Measurements from ENCODE around the gene FAM135A.

The FAM135A gene

DNA sequence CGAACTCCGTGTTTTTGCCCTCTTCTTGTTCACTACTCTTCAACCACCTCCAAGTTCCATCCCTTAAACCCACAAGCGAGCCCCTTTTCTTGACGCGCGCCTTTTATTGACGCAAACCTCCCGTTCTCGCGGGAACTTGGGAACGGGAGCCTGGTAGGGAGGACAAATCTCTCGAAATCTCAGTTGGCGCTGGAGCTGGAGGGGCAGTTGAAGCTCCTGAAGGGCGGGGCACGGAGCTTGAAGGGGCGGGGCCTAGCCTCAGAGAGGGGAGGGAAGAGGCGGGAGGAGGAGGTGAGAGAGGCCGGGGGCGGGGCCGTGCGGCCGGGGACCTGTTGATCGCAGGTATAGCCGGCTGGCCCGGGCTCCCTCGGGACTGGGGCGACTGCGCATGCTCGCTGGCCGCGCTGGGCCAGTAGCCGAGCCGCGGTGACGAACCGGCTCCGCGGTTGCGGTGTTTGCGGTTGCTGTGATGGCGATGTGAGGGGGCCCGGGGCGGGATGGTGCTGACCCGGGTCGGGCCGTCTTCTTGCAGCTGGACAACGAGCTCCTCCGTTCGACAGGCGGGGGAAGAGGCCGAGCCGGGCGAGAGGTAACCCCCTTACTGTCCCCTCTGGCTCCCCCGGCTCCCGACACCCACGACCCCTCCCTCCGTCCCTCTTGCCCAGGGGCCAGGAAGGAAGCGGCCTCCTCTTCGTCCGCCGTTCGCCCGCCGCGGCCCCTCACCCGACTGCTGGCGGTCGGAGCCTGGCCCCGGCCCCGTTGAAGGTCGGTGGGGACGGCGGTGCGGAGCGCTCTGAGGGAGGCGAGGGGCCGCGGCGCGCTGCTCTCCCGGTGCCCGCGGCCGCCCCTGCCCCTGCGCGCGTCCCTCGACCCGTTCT, at the start of gene FAM135A:
TSS of gene FAM135A (plus strand) at position 395 of the 878 bp plus-strand sequence. CDS start 14,835 bp downstream, outside the sequence.
- Histone ChIP-seq H3K9me3 (ENCODE audit: insufficient read depth, low read length) (no peaks in the 10 kb centered on the region), H3K36me3 (ENCODE audit: insufficient read depth, insufficient read length, low read length) (no peaks in the 10 kb centered on the region), H3K27me3 (ENCODE audit: insufficient read depth, insufficient read length) (no peaks in the 10 kb centered on the region), H3K4me1 (ENCODE audit: insufficient read depth, insufficient read length) (no peaks in the 10 kb centered on the region), H3K4me3 (ENCODE audit: insufficient read length, low read depth) (peak within 1 kb of the TSS; percentile 88), H3K9ac (ENCODE audit: insufficient read length, low read depth) (peak within 1 kb of the TSS; percentile 91)
- TF ChIP-seq YY1 (IDR thresholded peaks at IDR 0.05; ENCODE audit: insufficient read depth, insufficient read length) (no peak), SUZ12 (IDR thresholded peaks at IDR 0.05; ENCODE audit: extremely low read depth, insufficient read depth, insufficient read length) (no peak), ZNF274 (IDR thresholded peaks at IDR 0.05; ENCODE audit: low read depth, low read length) (no peak)
- DNase-seq (ENCODE audit: low read depth, low spot score): peak; percentile 96

DNA sequence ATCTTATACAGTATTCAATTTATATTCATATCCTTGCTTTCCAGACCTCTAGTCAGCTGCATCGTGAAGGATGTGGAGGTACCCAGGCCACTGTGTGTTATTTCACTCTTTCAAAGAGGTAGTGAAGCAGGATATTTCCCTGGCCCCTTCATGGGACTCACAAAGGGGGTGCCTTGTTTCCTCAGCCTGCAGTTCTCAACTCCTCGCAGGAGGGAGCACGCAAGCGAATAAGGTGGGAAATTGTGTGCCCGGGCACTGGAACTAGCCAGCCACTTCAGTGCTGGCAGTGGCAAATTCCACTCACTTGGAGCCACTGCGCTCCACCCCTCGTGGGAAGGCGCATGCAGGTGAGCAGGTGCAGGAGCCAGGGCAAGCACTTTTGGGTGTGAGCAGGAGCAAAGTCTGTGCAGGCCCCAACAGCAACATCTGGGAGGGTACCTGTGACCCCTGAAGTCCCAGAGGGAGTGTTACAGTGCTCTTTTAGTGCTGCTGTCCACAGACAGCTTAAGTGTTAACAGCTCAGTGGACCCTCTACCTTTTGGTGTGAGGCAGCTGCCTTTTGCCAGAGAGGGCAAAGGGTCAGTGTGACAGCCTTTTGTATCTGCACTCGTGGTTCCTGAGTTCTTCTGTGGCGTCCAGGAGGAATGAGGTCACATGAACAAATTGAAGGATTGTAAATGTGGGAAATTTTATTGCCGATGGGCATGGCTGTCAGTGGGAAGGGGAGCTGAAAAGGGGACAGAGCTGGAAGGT, 49.4 kb upstream of the FAM135A start:
- DNase-seq (ENCODE audit: low read depth, low spot score): no peak
- H3K9ac ChIP-seq (ENCODE audit: insufficient read length, low read depth): no peak overlapping the region
- H3K4me3 ChIP-seq (ENCODE audit: insufficient read length, low read depth): no peak overlapping the region
- H3K9me3 ChIP-seq (ENCODE audit: insufficient read depth, low read length): no peaks in the 10 kb centered on the region
- H3K36me3 ChIP-seq (ENCODE audit: insufficient read depth, insufficient read length, low read length): no peaks in the 10 kb centered on the region
- TF ChIP-seq YY1 (IDR thresholded peaks at IDR 0.05; ENCODE audit: insufficient read depth, insufficient read length) (no peak), SUZ12 (IDR thresholded peaks at IDR 0.05; ENCODE audit: extremely low read depth, insufficient read depth, insufficient read length) (no peak), ZNF274 (IDR thresholded peaks at IDR 0.05; ENCODE audit: low read depth, low read length) (no peak)
- no peaks in the 10 kb centered on the region for H3K27me3 ChIP-seq (ENCODE audit: insufficient read depth, insufficient read length)
- no peaks in the 10 kb centered on the region for H3K4me1 ChIP-seq (ENCODE audit: insufficient read depth, insufficient read length)

DNA sequence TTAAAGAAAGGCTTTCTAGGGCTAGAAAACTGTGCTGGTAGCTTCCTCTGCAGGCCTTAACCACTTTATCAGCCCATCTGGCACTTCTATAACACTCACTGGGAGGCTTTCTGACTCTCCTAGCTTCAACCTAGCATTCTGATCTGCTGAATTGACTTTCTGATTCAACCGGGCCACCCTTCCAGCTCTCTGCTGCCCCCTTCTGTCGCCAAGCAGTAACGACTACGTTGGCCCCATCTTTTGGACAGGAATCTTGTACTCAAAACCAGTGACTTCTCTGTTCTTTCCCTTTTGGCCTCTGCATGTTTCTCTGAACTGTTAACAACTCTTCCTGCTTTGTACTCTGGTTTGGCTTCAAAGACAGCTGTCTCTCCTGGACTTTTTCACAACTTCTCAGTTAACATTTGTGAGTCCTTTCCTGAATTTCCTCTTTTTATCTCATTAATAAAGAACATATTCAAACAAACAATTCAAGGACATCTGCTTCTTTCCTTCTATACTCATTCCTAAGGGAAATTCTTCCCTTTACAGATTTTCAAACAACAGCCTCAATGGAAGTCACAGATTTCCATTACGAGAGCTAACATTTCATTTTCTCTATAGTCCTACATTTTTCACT, 43.9 kb upstream of the FAM135A start:
- H3K4me3 ChIP-seq (ENCODE audit: insufficient read length, low read depth): no peak overlapping the region
- no peak overlapping the region for H3K9ac ChIP-seq (ENCODE audit: insufficient read length, low read depth)
- no peaks in the 10 kb centered on the region for H3K27me3 ChIP-seq (ENCODE audit: insufficient read depth, insufficient read length)
- no peaks in the 10 kb centered on the region for H3K9me3 ChIP-seq (ENCODE audit: insufficient read depth, low read length)
- H3K36me3 ChIP-seq (ENCODE audit: insufficient read depth, insufficient read length, low read length): no peaks in the 10 kb centered on the region
- TF ChIP-seq SUZ12 (IDR thresholded peaks at IDR 0.05; ENCODE audit: extremely low read depth, insufficient read depth, insufficient read length): no peak
- TF ChIP-seq YY1 (IDR thresholded peaks at IDR 0.05; ENCODE audit: insufficient read depth, insufficient read length): no peak
- TF ChIP-seq ZNF274 (IDR thresholded peaks at IDR 0.05; ENCODE audit: low read depth, low read length): no peak
- H3K4me1 ChIP-seq (ENCODE audit: insufficient read depth, insufficient read length): no peaks in the 10 kb centered on the region
- peak; percentile 48 for DNase-seq (ENCODE audit: low read depth, low spot score)

DNA sequence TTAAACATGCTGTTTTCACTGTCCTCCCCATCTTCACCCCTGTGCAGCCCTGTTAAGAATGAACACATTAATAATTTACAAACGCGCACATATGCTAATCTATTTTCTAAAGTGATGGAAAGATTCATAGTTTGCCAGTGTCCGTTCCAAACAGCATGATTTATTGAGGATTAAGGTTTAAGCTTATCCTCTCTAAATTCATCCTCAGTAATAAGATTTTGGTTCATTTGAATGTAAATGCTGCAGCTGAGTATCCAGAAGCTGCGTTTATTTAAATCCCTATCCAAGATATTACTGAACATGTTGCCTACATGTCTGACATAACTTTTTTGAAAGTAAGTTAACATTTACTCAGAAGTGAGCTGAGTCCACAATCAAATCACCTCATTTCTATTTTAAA, 42.8 kb upstream of the FAM135A start:
- H3K9me3 ChIP-seq (ENCODE audit: insufficient read depth, low read length): no peaks in the 10 kb centered on the region
- H3K4me1 ChIP-seq (ENCODE audit: insufficient read depth, insufficient read length): no peaks in the 10 kb centered on the region
- H3K9ac ChIP-seq (ENCODE audit: insufficient read length, low read depth): no peak overlapping the region
- H3K27me3 ChIP-seq (ENCODE audit: insufficient read depth, insufficient read length): no peaks in the 10 kb centered on the region
- no peak for DNase-seq (ENCODE audit: low read depth, low spot score)
- no peak for TF ChIP-seq ZNF274 (IDR thresholded peaks at IDR 0.05; ENCODE audit: low read depth, low read length)
- no peak for TF ChIP-seq YY1 (IDR thresholded peaks at IDR 0.05; ENCODE audit: insufficient read depth, insufficient read length)
- no peak for TF ChIP-seq SUZ12 (IDR thresholded peaks at IDR 0.05; ENCODE audit: extremely low read depth, insufficient read depth, insufficient read length)
- no peaks in the 10 kb centered on the region for H3K36me3 ChIP-seq (ENCODE audit: insufficient read depth, insufficient read length, low read length)
- H3K4me3 ChIP-seq (ENCODE audit: insufficient read length, low read depth): no peak overlapping the region

DNA sequence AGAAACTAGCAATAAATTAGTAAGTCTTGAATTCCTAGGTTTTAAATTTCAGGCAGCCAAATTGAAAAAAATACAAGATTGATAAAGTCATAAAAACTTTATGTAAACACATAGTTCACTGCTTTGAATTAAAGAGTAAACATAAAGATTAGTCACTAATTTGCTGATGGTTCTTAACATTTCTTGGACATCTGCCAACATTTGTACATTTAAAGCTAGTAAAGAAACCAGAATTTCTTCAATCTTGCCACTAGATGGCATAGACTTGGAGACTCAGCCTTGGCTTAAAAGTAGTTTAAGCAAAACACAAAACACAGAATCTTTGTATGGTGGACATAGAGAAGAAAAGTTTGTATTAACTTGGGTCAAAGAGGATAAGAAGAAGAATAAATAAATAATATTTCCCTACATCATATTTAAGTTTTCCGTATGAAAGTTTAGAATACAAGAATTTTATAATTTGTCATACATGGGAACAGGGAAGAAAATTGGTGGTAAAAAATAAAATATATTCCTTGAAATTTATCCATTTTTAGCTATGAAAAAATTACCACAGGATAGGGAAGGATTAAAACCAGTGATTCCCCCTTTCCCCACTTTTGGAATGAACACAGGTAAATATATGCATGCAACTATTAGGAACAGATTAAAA, 41.7 kb upstream of the FAM135A start:
- no peak for DNase-seq (ENCODE audit: low read depth, low spot score)
- Histone ChIP-seq H3K9ac (ENCODE audit: insufficient read length, low read depth) (no peak overlapping the region), H3K36me3 (ENCODE audit: insufficient read depth, insufficient read length, low read length) (no peaks in the 10 kb centered on the region), H3K4me1 (ENCODE audit: insufficient read depth, insufficient read length) (no peaks in the 10 kb centered on the region), H3K4me3 (ENCODE audit: insufficient read length, low read depth) (no peak overlapping the region), H3K9me3 (ENCODE audit: insufficient read depth, low read length) (no peaks in the 10 kb centered on the region), H3K27me3 (ENCODE audit: insufficient read depth, insufficient read length) (no peaks in the 10 kb centered on the region)
- TF ChIP-seq YY1 (IDR thresholded peaks at IDR 0.05; ENCODE audit: insufficient read depth, insufficient read length): no peak
- TF ChIP-seq ZNF274 (IDR thresholded peaks at IDR 0.05; ENCODE audit: low read depth, low read length): no peak
- TF ChIP-seq SUZ12 (IDR thresholded peaks at IDR 0.05; ENCODE audit: extremely low read depth, insufficient read depth, insufficient read length): no peak

DNA sequence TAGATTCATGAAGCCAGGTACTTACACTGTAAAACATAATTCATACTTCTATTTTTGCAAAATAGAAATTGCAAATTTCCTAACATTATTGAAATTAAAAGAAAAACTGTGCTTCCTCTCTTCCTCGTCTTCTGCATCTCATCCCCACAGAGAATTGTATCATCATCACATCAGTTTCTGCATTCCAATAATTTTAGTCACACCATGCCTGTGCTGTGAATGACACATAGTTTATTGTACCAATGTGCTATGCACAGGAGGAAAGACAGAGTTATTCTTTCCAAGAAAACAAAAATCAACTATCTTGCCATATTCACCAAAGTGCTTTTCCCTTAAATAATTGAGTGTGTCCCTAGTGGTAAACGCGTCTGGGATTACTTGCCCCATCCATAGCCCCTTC, 38.1 kb upstream of the FAM135A start:
- H3K36me3 ChIP-seq (ENCODE audit: insufficient read depth, insufficient read length, low read length): no peaks in the 10 kb centered on the region

More for the DNA sequence above, 38.1 kb upstream of the FAM135A start:
- Histone ChIP-seq H3K4me3 (ENCODE audit: insufficient read length, low read depth) (no peak overlapping the region), H3K4me1 (ENCODE audit: insufficient read depth, insufficient read length) (no peaks in the 10 kb centered on the region), H3K9me3 (ENCODE audit: insufficient read depth, low read length) (no peaks in the 10 kb centered on the region), H3K27me3 (ENCODE audit: insufficient read depth, insufficient read length) (no peaks in the 10 kb centered on the region), H3K9ac (ENCODE audit: insufficient read length, low read depth) (no peak overlapping the region)
- no peak for TF ChIP-seq SUZ12 (IDR thresholded peaks at IDR 0.05; ENCODE audit: extremely low read depth, insufficient read depth, insufficient read length)
- TF ChIP-seq YY1 (IDR thresholded peaks at IDR 0.05; ENCODE audit: insufficient read depth, insufficient read length): no peak
- no peak for TF ChIP-seq ZNF274 (IDR thresholded peaks at IDR 0.05; ENCODE audit: low read depth, low read length)
- DNase-seq (ENCODE audit: low read depth, low spot score): no peak
